RKO (cell line): ENCODE measurements around the gene MAGEF1.

Experiments
- DNase-seq: peaks from one replicate; pipeline ENCODE4 v3.0.0-alpha.2; 2016; ENCODE audit warnings: low spot score

The MAGEF1 gene

GRCh38 chr3:184711493-184712247 lies at the start of gene MAGEF1:
Gene MAGEF1, minus strand, starts transcription at chr3:184712064. Its CDS starts 243 bp downstream, at chr3:184711821.
- DNase-seq = peak; percentile 87

GRCh38 chr3:184761075-184761841 lies 49.4 kb upstream of the MAGEF1 start:
- DNase-seq = no peak

- no peak for DNase-seq
These were observed 48.6 kb upstream of the MAGEF1 start for GRCh38 chr3:184760337-184761074.

GRCh38 chr3:184759666-184760200 lies 47.9 kb upstream of the MAGEF1 start:
- no peak for DNase-seq

GRCh38 chr3:184758056-184758455 lies 46.2 kb upstream of the MAGEF1 start:
- no peak for DNase-seq

GRCh38 chr3:184757022-184757651 lies 45.3 kb upstream of the MAGEF1 start:
- DNase-seq = no peak

- no peak for DNase-seq
These were observed 44.5 kb upstream of the MAGEF1 start for GRCh38 chr3:184756151-184757021.

- no peak for DNase-seq
These were observed 43.5 kb upstream of the MAGEF1 start for GRCh38 chr3:184755315-184755731.

GRCh38 chr3:184752361-184752760 lies 40.5 kb upstream of the MAGEF1 start:
- DNase-seq = no peak

GRCh38 chr3:184751204-184752040 lies 39.6 kb upstream of the MAGEF1 start:
- no peak for DNase-seq

GRCh38 chr3:184750349-184751083 lies 38.7 kb upstream of the MAGEF1 start:
- DNase-seq = no peak

- DNase-seq = no peak
These were observed 37.4 kb upstream of the MAGEF1 start for GRCh38 chr3:184749168-184749744.

GRCh38 chr3:184748219-184749135 lies 36.6 kb upstream of the MAGEF1 start:
- DNase-seq = no peak

- DNase-seq = no peak
These were observed 34.6 kb upstream of the MAGEF1 start for GRCh38 chr3:184746131-184747120.

- no peak for DNase-seq
These were observed 33.7 kb upstream of the MAGEF1 start for GRCh38 chr3:184745526-184745925.

- DNase-seq = no peak
These were observed 31.4 kb upstream of the MAGEF1 start for GRCh38 chr3:184743248-184743647.
